Fibroblast of peridontal ligament (primary cell): ENCODE measurements around the gene CFAP45.

Experiments
- DNase-seq: peaks from one replicate; pipeline ENCODE4 v3.0.0-alpha.2; 2010; ENCODE audit errors: extremely low read depth

The CFAP45 gene

GRCh38 chr1:159900086-159900680 is at the start of gene CFAP45:
Gene CFAP45 (minus strand): TSS chr1:159900165. CDS start chr1:159900098, 67 bp downstream.
- peak; percentile 52 for DNase-seq

DNA sequence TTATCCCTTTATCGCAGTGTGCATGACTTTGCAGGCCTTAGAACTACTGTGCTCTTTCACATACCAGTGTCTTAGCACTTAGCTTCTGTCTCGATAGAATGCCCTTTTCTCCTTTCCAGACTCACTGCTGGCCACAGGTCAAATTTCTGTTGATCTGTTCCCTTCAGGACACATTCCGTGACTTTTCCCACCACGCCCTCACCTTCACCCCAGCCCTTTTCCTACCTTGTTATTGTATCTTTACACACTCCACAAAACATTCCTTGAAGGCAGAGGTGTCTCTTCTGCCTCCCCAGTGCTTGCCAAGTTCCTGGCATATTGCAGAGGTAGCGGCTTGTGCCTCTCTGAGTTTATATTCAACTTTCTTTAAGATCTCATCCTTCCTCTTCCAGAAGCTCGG is 49.2 kb upstream of the CFAP45 start:
- no peak for DNase-seq

- no peak for DNase-seq
These were observed 48.0 kb upstream of the CFAP45 start for GRCh38 chr1:159947942-159948341.

GRCh38 chr1:159946242-159947187 is 46.5 kb upstream of the CFAP45 start:
- no peak for DNase-seq

- DNase-seq, result peak; percentile 29
These were observed 45.7 kb upstream of the CFAP45 start, which contains the start of gene IGSF9 for GRCh38 chr1:159945483-159946241. Gene IGSF9 (minus strand): TSS chr1:159945613. CDS start chr1:159943454, 2,159 bp downstream.

- no peak for DNase-seq
These were observed 44.9 kb upstream of the CFAP45 start for GRCh38 chr1:159944623-159945455.

DNA sequence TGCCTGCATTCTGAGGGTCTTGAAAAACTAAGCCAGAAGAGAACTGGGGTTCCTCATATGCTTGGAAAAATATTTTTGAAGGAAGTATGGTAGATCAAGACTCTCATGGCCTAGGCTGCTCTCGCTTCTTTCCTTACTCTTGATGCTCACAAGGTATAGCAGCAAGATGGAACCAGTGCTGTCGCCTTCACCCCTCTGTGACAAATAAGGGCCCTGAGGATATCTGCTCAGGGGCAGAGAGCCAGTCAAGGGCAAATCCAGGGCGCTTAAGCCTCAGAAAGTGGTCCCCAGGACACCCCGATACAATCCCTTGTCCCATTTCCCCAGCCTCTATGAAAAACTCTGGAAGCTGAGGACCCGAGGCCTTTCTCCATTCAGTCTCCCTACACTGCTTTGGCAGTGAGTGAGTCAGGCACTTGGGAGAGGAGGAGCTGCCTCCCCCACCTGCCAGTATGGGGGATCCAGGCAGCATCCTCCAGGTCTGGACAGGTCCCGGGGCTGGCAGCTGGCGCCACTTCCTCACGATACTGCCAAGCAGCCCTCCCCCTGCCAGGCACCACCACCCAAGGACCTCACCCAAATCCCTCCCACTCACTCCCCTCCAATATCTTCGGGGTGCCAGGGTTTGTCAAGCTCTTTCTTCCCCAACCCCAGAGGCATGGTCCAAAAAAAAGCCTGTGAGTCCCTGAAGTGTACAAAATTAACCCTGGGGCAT is 44.1 kb upstream of the CFAP45 start:
- no peak for DNase-seq

GRCh38 chr1:159943278-159943640 is 43.3 kb upstream of the CFAP45 start:
- no peak for DNase-seq

DNA sequence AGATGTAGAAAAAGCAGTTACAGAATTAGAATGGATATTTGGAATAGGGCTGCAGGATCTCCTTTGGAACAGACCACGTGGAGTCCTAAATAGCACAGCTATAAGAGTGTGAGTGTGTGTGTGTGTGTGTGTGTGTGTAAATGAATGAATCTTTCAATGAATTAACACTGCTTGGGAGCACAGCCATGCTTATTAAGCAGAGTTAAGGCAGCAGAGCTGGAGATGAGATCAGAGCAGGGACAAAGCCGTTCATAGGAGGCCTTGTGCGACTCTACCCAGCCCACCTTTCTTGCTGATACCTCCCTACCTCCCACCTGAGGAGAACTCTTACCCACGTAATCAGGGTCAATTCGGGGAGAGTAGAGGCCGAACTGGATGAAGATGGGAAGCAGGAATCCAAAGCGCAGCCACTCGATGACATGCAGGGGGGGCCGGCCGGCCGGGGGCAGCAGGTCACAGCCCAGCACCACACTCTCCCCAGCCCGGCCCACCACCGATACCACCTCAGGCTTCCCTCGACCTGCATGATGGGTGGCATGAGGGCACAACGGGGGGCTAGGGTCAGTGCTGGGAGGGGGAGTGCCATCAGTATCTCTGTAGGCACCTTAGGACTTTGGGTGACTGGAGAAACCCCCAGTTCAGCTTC is 42.8 kb upstream of the CFAP45 start:
- no peak for DNase-seq

- no peak for DNase-seq
These were observed 41.9 kb upstream of the CFAP45 start for GRCh38 chr1:159941591-159942560.

DNA sequence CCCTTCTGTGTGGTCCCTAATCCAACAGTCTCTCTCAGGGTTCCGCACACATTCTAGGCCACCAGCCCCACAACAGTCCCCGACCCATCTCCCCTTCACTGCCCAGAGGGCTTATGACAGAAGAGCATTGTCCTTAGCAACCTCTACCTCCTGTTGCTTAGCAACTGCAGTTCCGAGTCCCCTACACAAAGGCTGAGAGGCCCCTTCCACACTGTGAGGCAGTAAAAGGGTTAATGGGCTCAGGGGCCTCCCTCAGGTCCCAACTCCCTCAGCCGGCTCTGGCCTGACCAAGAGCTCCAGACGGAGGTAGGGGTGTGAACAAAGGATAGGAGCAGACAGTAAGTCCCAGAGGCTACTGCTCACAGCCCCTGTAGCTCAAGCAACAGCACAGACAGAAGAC is 41.2 kb upstream of the CFAP45 start:
- no peak for DNase-seq

DNA sequence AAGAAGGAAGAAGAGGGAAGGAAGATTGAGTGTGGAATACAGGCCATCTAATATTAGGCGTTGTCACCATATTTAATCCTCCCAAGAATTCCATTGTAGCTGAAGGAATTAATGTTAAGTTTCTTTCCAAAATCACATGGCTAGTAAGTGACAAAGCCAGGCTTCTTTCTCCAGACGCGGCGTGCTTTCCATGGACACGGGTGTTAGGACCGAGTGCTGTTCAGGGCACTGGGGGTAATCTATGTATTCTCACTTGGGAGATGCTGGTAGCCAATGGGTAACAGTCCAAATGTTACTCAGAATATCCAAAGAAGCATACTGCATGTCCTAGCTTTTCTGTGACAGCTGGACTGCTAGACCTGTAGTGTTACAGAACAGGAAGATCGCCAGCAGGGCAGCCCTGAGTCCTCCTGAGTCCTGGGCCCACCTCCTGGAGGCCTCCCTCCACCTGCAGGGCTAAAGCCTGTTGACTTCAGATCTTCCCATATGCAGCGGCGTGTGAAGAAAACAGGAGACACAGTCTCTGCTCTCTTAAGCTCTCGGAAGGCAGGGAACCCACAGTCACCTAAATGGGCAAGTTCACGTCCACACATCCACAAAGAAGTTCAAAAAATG is 40.1 kb upstream of the CFAP45 start:
- no peak for DNase-seq

DNA sequence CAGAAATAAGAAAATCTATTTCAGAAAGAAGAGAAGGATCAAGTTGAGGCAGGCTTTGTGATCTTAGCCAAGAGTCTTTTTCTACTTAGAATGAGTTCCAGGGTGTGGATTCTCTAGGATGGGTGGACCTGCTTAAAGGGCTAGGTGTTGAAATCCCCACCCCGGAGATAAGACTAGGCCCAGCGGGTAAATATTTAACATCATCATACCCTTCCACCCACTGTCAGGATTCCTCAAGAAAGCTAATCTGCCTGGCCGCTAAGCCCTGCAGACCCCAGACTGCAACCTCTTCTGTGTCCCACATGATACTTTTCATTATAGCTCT is 39.7 kb upstream of the CFAP45 start:
- no peak for DNase-seq

DNA sequence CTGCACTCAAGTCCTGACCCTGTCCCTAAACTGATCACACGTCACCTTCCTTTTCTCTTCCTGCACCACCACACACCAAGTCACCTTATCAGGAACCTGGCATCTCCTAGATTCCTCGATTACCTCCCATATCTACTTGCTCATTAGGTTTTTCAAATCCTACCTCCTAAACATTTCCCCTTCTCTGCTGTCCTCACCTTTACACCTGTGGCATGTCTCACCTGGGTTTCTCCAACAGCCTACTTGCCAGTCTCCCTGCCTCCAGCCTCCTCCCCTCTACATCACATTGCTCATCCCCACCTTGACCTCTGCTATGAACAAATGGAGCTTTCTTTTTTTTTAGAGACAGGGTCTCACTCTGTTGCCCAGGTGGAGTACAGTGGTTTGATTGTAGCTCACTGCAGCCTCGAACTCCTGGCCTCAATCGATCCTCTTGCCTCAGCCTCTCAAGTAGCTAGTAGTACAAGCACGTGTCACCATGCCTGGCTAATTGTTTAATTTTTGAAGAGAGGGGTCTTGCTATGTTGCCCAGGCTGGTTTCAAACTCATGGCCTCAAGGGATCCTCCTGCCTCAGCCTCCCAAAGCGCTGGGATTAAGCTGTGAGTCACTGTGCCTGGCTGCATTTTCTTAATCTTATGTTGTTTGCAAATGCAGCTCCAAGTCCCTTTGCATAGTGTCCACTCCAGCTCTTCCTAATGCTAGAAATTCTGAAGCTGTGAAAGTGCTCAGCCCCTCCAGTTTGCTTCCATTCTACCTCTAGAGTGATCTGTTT is 39.1 kb upstream of the CFAP45 start:
- DNase-seq, result no peak

GRCh38 chr1:159938211-159938852 is 38.4 kb upstream of the CFAP45 start:
- DNase-seq, result no peak

- no peak for DNase-seq
These were observed 37.2 kb upstream of the CFAP45 start for GRCh38 chr1:159937054-159937750.
